ENCODE data around the gene HRK. TPM values are rescaled to one million over a fixed set of nuclear protein-coding genes. Genes with fewer than 3 reads are reported as not detected.

The HRK gene
- total and polyA plus RNA-seq, 2 of the 13 experiments (the other 11 are each of a cell fraction or from before 2014, with no cell fraction given), result 0.02 TPM; not detected in 1

DNA sequence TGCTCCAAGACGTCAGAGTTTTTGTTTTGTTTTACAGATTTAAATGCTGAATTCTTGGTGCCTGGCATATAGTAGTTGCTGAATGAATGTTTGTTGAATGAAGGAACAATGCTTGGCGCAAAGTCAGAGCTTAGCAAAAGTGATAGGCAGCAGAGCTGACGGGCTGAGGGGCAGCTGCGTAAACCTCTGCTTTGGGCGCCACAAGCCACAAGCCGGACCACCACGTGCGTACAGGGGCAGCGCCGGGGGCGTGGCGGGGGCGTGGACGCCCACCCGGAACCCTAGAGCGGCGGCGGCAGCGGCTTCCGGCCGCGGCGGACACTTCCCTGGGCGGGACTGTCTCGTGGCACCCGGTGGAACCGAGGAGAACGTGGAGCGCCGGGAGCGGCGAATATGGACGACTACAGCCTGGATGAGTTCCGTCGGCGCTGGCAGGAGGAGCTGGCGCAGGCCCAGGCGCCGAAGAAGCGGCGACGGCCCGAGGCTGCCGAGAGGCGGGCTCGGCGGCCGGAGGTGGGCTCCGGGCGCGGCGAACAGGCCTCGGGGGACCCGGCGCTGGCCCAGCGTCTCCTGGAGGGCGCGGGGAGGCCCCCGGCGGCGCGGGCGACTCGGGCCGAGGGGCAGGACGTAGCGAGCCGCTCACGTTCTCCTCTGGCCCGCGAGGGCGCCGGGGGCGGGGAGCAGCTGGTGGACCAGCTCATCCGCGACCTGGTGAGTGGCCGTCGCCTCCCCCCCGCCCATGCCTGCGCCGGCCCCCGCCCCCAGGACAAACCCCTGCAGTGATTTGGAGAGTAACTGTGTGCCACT is 29.6 kb upstream of the HRK start, which contains the start of gene FBXW8 (continued):
- no peak for TF ChIP-seq KDM1A (CRISPR knock-in tag; IDR thresholded peaks at IDR 0.05)
- 0 out of 2 replicates have a peak, but pooled peaks have one; percentile 79 for TF ChIP-seq ZNF605 (CRISPR knock-in tag; IDR thresholded peaks at IDR 0.05)
- TF ChIP-seq, protein P1, sequence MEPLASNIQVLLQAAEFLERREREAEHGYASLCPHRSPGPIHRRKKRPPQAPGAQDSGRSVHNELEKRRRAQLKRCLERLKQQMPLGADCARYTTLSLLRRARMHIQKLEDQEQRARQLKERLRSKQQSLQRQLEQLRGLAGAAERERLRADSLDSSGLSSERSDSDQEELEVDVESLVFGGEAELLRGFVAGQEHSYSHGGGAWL (CRISPR knock-in tag; IDR thresholded peaks at IDR 0.05), result peak; percentile 96
- peak; percentile 40 for TF ChIP-seq AGO1 (IDR thresholded peaks at IDR 0.05; ENCODE audit: low read depth, low read length, poor library complexity, severe bottlenecking)
- peak; percentile 97 for TF ChIP-seq YEATS4 (CRISPR knock-in tag; IDR thresholded peaks at IDR 0.05; ENCODE audit: borderline replicate concordance)
- TF ChIP-seq FOSL2 (CRISPR knock-in tag; IDR thresholded peaks at IDR 0.05), result peak; percentile 56
- TF ChIP-seq, protein P2, sequence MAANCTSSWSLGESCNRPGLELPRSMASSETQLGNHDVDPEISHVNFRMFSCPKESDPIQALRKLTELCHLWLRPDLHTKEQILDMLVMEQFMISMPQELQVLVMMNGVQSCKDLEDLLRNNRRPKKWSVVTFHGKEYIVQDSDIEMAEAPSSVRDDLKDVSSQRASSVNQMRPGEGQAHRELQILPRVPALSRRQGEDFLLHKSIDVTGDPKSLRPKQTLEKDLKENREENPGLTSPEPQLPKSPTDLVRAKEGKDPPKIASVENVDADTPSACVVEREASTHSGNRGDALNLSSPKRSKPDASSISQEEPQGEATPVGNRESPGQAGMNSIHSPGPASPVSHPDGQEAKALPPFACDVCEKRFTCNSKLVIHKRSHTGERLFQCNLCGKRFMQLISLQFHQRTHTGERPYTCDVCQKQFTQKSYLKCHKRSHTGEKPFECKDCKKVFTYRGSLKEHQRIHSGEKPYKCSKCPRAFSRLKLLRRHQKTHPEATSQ (CRISPR knock-in tag; IDR thresholded peaks at IDR 0.05; ENCODE audit: borderline replicate concordance), result peak; percentile 68; the same call in 1 of the 2 replicates
- TF ChIP-seq GFI1 (CRISPR knock-in tag; IDR thresholded peaks at IDR 0.05; ENCODE audit: borderline replicate concordance), result peak; percentile 84; the same call in 1 of the 2 replicates
- TF ChIP-seq, protein P3, sequence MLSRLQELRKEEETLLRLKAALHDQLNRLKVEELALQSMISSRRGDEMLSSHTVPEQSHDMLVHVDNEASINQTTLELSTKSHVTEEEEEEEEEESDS (CRISPR knock-in tag; IDR thresholded peaks at IDR 0.05; ENCODE audit: borderline replicate concordance), result no peak
- TF ChIP-seq, protein P4, sequence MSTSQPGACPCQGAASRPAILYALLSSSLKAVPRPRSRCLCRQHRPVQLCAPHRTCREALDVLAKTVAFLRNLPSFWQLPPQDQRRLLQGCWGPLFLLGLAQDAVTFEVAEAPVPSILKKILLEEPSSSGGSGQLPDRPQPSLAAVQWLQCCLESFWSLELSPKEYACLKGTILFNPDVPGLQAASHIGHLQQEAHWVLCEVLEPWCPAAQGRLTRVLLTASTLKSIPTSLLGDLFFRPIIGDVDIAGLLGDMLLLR (CRISPR knock-in tag; IDR thresholded peaks at IDR 0.05), result peak; percentile 95; the same call in 1 of the 2 replicates
- 0 out of 2 replicates have a peak, but pooled peaks have one; percentile 27 for TF ChIP-seq ZNF629 (CRISPR knock-in tag; conservative IDR thresholded peaks at IDR 0.05)
- TF ChIP-seq, protein P5, sequence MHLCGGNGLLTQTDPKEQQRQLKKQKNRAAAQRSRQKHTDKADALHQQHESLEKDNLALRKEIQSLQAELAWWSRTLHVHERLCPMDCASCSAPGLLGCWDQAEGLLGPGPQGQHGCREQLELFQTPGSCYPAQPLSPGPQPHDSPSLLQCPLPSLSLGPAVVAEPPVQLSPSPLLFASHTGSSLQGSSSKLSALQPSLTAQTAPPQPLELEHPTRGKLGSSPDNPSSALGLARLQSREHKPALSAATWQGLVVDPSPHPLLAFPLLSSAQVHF (CRISPR knock-in tag; IDR thresholded peaks at IDR 0.05), result peak; percentile 85
- peak; percentile 88; the same call in 1 of the 2 replicates for TF ChIP-seq KLF12 (CRISPR knock-in tag; IDR thresholded peaks at IDR 0.05; ENCODE audit: borderline replicate concordance)
- peak; percentile 82; the same call in 1 of the 2 replicates for TF ChIP-seq ZNF768 (CRISPR knock-in tag; IDR thresholded peaks at IDR 0.05)
- TF ChIP-seq MTA1 (CRISPR knock-in tag; IDR thresholded peaks at IDR 0.05; ENCODE audit: borderline replicate concordance), result peak; percentile 74; the same call in 1 of the 2 replicates
- peak; percentile 67 for TF ChIP-seq POLR2AphosphoS5 (IDR thresholded peaks at IDR 0.05; ENCODE audit: low read depth, low read length)
- TF ChIP-seq, protein P6, sequence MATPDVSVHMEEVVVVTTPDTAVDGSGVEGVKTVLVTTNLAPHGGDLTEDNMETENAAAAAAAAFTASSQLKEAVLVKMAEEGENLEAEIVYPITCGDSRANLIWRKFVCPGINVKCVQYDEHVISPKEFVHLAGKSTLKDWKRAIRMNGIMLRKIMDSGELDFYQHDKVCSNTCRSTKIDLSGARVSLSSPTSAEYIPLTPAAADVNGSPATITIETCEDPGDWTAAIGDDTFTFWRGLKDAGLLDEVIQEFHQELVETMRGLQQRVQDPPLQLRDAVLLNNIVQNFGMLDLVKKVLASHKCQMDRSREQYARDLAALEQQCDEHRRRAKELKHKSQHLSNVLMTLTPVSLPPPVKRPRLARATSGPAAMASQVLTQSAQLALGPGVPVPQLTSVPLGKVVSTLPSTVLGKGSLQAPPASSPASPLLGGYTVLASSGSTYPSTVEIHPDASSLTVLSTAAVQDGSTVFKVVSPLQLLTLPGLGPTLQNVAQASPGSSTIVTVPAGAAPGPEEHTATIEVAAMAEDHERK (CRISPR knock-in tag; IDR thresholded peaks at IDR 0.05; ENCODE audit: low read depth), result 0 out of 2 replicates have a peak, but pooled peaks have one; percentile 29
- TF ChIP-seq ZNF879 (CRISPR knock-in tag; IDR thresholded peaks at IDR 0.05), result no peak
- TF ChIP-seq POLR2G (IDR thresholded peaks at IDR 0.05; ENCODE audit: low read depth, low read length), result peak; percentile 85
- no peak for TF ChIP-seq TBP (CRISPR knock-in tag; IDR thresholded peaks at IDR 0.05)
- peak; percentile 45; the same call in 1 of the 2 replicates for TF ChIP-seq ZBTB1 (CRISPR knock-in tag; IDR thresholded peaks at IDR 0.05; ENCODE audit: borderline replicate concordance)
- peak; percentile 29; the same call in 1 of the 2 replicates for TF ChIP-seq HIVEP1 (CRISPR knock-in tag; IDR thresholded peaks at IDR 0.05)
- TF ChIP-seq, protein P7, sequence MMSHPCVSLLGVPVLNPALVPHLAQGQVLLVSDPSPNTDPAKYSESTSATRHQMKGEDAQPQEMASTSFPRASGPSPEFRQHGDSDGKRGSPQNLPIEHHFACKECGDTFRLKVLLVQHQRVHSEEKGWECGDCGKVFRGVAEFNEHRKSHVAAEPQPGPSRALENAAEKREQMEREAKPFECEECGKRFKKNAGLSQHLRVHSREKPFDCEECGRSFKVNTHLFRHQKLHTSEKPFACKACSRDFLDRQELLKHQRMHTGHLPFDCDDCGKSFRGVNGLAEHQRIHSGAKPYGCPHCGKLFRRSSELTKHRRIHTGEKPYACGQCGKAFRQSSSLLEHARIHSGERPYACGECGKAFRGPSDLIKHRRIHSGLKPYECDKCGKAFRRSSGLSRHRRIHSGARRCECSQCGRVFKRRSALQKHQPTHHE (CRISPR knock-in tag; IDR thresholded peaks at IDR 0.05; ENCODE audit: borderline replicate concordance), result peak; percentile 43; the same call in 1 of the 2 replicates
